IPS DF 6.9 (cell line): Measurements from ENCODE around the gene WNT10A.

Experiments
- DNase-seq: peaks from one replicate; pipeline ENCODE4 v3.0.0-alpha.2; 2013; ENCODE audit warnings: low read depth, low spot score
- H3K27ac ChIP-seq: one replicate; pipeline ENCODE4 v1.5.1; 2013; ENCODE audit warnings: low read length, control low read depth
- H3K27me3 ChIP-seq: 2 replicates; pipeline ENCODE4 v1.6.1; 2013; ENCODE audit warnings: mild to moderate bottlenecking, low read length; ENCODE audit not compliant: control insufficient read depth, insufficient read depth
- H3K36me3 ChIP-seq: 2 replicates; pipeline ENCODE4 v1.6.1; 2013; ENCODE audit warnings: low read length; ENCODE audit not compliant: control insufficient read depth, insufficient read depth
- H3K4me1 ChIP-seq: 2 replicates; pipeline ENCODE4 v1.6.1; 2013; ENCODE audit warnings: low read length; ENCODE audit not compliant: control insufficient read depth, insufficient read depth
- H3K4me3 ChIP-seq: 2 replicates; pipeline ENCODE4 v1.5.1; 2013; ENCODE audit warnings: mild to moderate bottlenecking, low read length
- H3K9me3 ChIP-seq: 2 replicates; pipeline ENCODE4 v1.6.1; 2013; ENCODE audit warnings: low read length, inconsistent platforms; ENCODE audit not compliant: control insufficient read depth, insufficient read depth
- WGBS: extraction: QIAGEN DNeasy Blood & Tissue Kit; methylation state at CpG from one replicate; pipeline ENCODE4 v1.1.7; 2013; ENCODE audit warnings: mixed read lengths, missing lambda C conversion rate; ENCODE audit not compliant: insufficient read length, insufficient coverage; 5-methylcytosine and 5-hydroxymethylcytosine counted together

The WNT10A gene

DNA sequence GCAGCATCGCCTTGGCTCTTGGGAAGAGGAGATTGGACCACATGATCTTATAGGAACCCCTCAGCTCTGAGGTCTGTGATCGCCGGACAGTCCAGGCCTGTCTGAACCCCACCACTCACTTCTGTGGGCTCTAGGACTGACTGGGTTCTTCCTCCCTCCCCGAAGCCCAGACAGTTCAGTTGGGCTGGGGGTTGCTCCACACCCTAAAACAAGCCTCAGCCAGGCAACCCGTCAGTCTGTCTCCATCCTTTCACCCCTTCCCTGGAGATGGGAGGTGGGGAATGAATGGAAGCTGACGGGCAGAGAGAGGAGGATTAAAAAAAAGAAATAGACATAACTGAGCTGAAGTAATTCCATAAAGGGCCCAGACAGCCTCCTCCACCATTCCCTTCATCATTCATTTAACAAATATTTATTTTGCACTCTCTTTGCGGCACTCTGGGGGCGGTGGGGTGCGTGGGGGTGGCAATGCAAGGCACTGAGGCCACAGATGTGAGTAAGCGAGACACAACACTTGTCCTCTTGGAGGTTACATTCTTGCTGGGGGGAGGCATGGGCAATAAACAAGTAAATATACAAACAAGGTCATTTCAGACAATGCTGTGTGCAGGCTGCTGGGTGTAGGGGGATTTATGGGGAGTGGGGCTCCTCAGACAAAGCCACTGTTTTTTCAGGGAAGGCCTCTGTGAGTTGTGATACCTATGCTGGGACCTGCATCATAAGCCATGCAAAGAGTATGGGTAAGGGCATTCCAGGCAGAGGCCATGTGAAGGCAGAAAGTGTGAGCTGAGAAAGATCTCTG, 12.9 kb downstream of the WNT10A start:
- Histone ChIP-seq H3K27ac (no peak overlapping the region), H3K27me3 (peaks cover 86% of the 10 kb centered on the region), H3K9me3 (no peaks in the 10 kb centered on the region), H3K36me3 (no peaks in the 10 kb centered on the region), H3K4me1 (peaks cover 13% of the 10 kb centered on the region; the same call in 1 of the 2 replicates), H3K4me3 (no peak overlapping the region)
- WGBS: no CpG with 5 or more reads among the region's 10 CpGs
- no peak for DNase-seq

- Histone ChIP-seq H3K27ac (no peak overlapping the region), H3K4me3 (no peak overlapping the region), H3K27me3 (peaks cover 88% of the 10 kb centered on the region), H3K4me1 (peaks cover 13% of the 10 kb centered on the region; the same call in 1 of the 2 replicates), H3K36me3 (no peaks in the 10 kb centered on the region), H3K9me3 (no peaks in the 10 kb centered on the region)
- DNase-seq: no peak
- WGBS: no CpG with 5 or more reads among the region's 12 CpGs
Observed at GRCh38 chr2:218894151-218894879, 13.7 kb downstream of the WNT10A start.

DNA sequence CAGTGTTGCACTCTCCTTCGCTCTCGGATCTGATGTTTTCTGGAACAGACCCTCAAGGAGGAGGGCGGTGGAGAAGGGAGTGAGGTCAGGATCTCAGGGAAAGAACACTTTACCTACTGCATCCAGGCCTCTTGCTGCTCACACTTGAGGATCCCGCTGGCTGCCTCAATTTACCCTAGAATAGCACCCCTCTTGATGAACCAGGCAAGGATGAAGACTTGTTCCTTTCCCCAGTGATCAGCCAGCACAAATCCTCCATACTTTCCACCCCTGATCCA, 14.2 kb downstream of the WNT10A start:
- peaks cover 13% of the 10 kb centered on the region; the same call in 1 of the 2 replicates for H3K4me1 ChIP-seq
- H3K36me3 ChIP-seq: no peaks in the 10 kb centered on the region
- WGBS: no CpG with 5 or more reads among the region's 4 CpGs
- H3K9me3 ChIP-seq: no peaks in the 10 kb centered on the region
- H3K27ac ChIP-seq: no peak overlapping the region
- DNase-seq: no peak
- peaks cover 89% of the 10 kb centered on the region for H3K27me3 ChIP-seq
- H3K4me3 ChIP-seq: no peak overlapping the region

DNA sequence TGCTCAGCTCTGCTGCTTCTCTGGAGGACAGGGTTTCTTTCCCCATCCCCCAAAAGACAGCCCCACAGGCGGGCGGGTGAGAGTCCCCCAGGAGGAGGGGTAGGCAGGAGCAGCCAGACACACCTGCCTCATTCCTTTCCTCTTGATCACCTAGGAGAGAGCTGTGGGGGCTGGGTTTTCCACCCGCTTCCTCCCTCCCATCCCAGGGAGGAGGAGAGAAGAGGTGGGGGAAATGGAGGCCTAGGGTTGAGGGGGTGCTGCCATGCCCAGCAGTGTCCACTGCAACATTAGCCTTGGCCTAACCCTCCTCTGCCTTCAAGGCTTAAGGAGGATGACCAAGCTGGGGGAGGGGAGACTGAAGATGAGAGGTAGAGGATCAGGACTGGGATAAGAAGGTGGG, 14.7 kb downstream of the WNT10A start:
- no CpG with 5 or more reads among the region's 3 CpGs for WGBS
- Histone ChIP-seq H3K27me3 (peaks cover 83% of the 10 kb centered on the region), H3K4me3 (no peak overlapping the region), H3K36me3 (no peaks in the 10 kb centered on the region), H3K27ac (no peak overlapping the region), H3K4me1 (peaks cover 13% of the 10 kb centered on the region; the same call in 1 of the 2 replicates), H3K9me3 (no peaks in the 10 kb centered on the region)
- no peak for DNase-seq

GRCh38 chr2:218895759-218896500, 15.3 kb downstream of the WNT10A start:
- Histone ChIP-seq H3K27ac (no peak overlapping the region), H3K36me3 (no peaks in the 10 kb centered on the region), H3K9me3 (no peaks in the 10 kb centered on the region), H3K27me3 (peaks cover 81% of the 10 kb centered on the region), H3K4me3 (no peak overlapping the region), H3K4me1 (peaks cover 13% of the 10 kb centered on the region; the same call in 1 of the 2 replicates)
- no CpG with 5 or more reads among the region's 8 CpGs for WGBS
- no peak for DNase-seq

GRCh38 chr2:218896501-218897393, 16.1 kb downstream of the WNT10A start:
- H3K27me3 ChIP-seq: peaks cover 72% of the 10 kb centered on the region
- no peak overlapping the region for H3K27ac ChIP-seq

DNA sequence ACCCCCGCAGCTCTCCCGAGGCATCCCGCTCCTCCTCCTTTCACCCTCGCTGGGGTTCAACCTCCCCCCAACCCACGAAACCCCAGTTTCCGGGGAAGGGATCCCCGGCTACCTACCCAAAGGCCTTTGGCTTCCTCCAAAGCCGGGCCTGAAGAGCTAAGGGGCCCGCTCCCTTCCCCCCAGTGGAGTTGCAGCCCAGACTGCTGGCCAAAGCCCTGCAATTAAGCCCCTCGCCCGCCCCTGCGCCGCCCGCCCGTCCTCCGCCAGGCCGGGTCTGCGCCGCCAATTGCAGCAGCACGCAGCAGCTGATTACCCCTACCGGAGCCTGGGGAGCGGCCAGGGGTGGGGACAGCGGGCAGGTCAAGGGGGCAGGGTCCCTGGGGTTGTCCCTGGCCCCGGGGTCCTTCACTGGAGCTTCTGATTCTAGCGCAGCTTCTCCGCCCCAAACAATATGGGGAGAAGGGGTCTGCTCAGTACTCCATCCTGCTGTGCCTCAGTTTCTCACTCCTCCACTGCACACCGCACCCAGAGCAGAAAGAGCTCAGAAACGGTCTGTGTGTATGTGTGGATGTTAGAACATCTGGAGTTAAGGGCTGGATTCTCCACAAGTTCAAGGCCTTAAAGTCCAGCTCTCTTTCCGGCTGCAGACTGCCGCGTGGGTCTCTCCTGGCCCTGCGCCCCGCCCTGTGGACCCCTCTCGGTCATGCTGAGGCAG, 16.9 kb downstream of the WNT10A start:
- WGBS: no CpG with 5 or more reads among the region's 34 CpGs
- no peak overlapping the region for H3K27ac ChIP-seq
- peaks cover 64% of the 10 kb centered on the region for H3K27me3 ChIP-seq
- no peak overlapping the region for H3K4me3 ChIP-seq
- no peaks in the 10 kb centered on the region for H3K9me3 ChIP-seq
- peaks cover 13% of the 10 kb centered on the region; the same call in 1 of the 2 replicates for H3K4me1 ChIP-seq
- H3K36me3 ChIP-seq: no peaks in the 10 kb centered on the region
- DNase-seq: no peak

More at GRCh38 chr2:218896501-218897393, 16.1 kb downstream of the WNT10A start:
- no CpG with 5 or more reads among the region's 40 CpGs for WGBS
- Histone ChIP-seq H3K4me1 (peaks cover 13% of the 10 kb centered on the region; the same call in 1 of the 2 replicates), H3K9me3 (no peaks in the 10 kb centered on the region), H3K4me3 (no peak overlapping the region; the same call in 1 of the 2 replicates), H3K36me3 (no peaks in the 10 kb centered on the region)
- DNase-seq: no peak

GRCh38 chr2:218898109-218898878, 17.6 kb downstream of the WNT10A start:
- Histone ChIP-seq H3K4me1 (peaks cover 11% of the 10 kb centered on the region; the same call in 1 of the 2 replicates), H3K4me3 (no peak overlapping the region), H3K27ac (no peak overlapping the region), H3K9me3 (no peaks in the 10 kb centered on the region), H3K36me3 (no peaks in the 10 kb centered on the region), H3K27me3 (peaks cover 58% of the 10 kb centered on the region)
- no CpG with 5 or more reads among the region's 52 CpGs for WGBS
- no peak for DNase-seq

GRCh38 chr2:218899147-218899546, 18.5 kb downstream of the WNT10A start:
- H3K4me3 ChIP-seq: no peak overlapping the region
- DNase-seq: no peak
- H3K4me1 ChIP-seq: peaks cover 11% of the 10 kb centered on the region; the same call in 1 of the 2 replicates
- H3K27ac ChIP-seq: no peak overlapping the region
- H3K27me3 ChIP-seq: peaks cover 51% of the 10 kb centered on the region
- no peaks in the 10 kb centered on the region for H3K9me3 ChIP-seq
- no peaks in the 10 kb centered on the region for H3K36me3 ChIP-seq
- no CpG with 5 or more reads among the region's 12 CpGs for WGBS
